MCF 10A (cell line): ENCODE data around the gene CD247. TPM values are rescaled to one million over a fixed set of nuclear protein-coding genes. Genes with fewer than 3 reads are reported as not detected.

Experiments
- BruUV-seq: library from RNA; stranded (reverse); fragments of 400-500 nt; replicated peaks from 2 replicates; lab custom pipeline; 2021; lab: Mats Ljungman, UMichigan
- CTCF ChIA-PET: fragments of 300-600 bp; sonication (Branson Sonifier 250); formaldehyde crosslinking; extraction: SDS; loops from one replicate; lab custom pipeline; 2021; ENCODE audit warnings: antibody characterized with exemption, inconsistent platforms; lab: Yijun Ruan, JAX
- POLR2A ChIA-PET: fragments of 300-600, 350-650 bp; sonication (Branson Sonifier 250); formaldehyde crosslinking; extraction: SDS; loops from one replicate; lab custom pipeline; 2020; ENCODE audit warnings: antibody characterized with exemption, inconsistent platforms; lab: Yijun Ruan, JAX
- DNase-seq: peaks from one replicate; pipeline ENCODE4 v3.0.0-alpha.2; 2018; ENCODE audit not compliant: unreplicated experiment
- H3K27ac Mint-ChIP-seq: one replicate; pipeline ENCODE4 v1.8.0; 2022; ENCODE audit warnings: mild to moderate bottlenecking, low read depth, mixed read lengths; ENCODE audit not compliant: unreplicated experiment
- H3K27me3 Mint-ChIP-seq: one replicate; pipeline ENCODE4 v1.8.0; 2022; ENCODE audit warnings: mixed read lengths; ENCODE audit not compliant: insufficient read depth, unreplicated experiment
- H3K36me3 Mint-ChIP-seq: one replicate; pipeline ENCODE4 v1.8.0; 2022; ENCODE audit warnings: mild to moderate bottlenecking, moderate library complexity, mixed read lengths; ENCODE audit not compliant: insufficient read depth, unreplicated experiment
- H3K4me1 Mint-ChIP-seq: one replicate; pipeline ENCODE4 v1.8.0; 2022; ENCODE audit warnings: mixed read lengths; ENCODE audit not compliant: insufficient read depth, unreplicated experiment
- H3K4me3 Mint-ChIP-seq: one replicate; pipeline ENCODE4 v1.8.0; 2022; ENCODE audit warnings: mild to moderate bottlenecking, moderate library complexity, mixed read lengths; ENCODE audit not compliant: unreplicated experiment
- H3K9me3 Mint-ChIP-seq: one replicate; pipeline ENCODE4 v1.8.0; 2022; ENCODE audit warnings: mixed read lengths; ENCODE audit not compliant: unreplicated experiment
- CTCF ChIP-seq: fragments of 200-600 bp; IDR thresholded peaks from one replicate; pipeline ENCODE4 v1.8.0; 2022; ENCODE audit warnings: antibody characterized with exemption, mild to moderate bottlenecking; ENCODE audit not compliant: unreplicated experiment
- intact Hi-C: fragments of 100-400 bp; cut with micrococcal nuclease; formaldehyde crosslinking; loops from 2 replicates; pipeline ENCODE4 v1.14.1; 2022
- total RNA-seq: library from RNA; stranded (reverse); gene quantifications from 2 replicates; pipeline ENCODE4 v1.2.3, GENCODE V29; 2022

The CD247 gene
- total RNA-seq, 1 experiment from 2014 or later = not detected

DNA sequence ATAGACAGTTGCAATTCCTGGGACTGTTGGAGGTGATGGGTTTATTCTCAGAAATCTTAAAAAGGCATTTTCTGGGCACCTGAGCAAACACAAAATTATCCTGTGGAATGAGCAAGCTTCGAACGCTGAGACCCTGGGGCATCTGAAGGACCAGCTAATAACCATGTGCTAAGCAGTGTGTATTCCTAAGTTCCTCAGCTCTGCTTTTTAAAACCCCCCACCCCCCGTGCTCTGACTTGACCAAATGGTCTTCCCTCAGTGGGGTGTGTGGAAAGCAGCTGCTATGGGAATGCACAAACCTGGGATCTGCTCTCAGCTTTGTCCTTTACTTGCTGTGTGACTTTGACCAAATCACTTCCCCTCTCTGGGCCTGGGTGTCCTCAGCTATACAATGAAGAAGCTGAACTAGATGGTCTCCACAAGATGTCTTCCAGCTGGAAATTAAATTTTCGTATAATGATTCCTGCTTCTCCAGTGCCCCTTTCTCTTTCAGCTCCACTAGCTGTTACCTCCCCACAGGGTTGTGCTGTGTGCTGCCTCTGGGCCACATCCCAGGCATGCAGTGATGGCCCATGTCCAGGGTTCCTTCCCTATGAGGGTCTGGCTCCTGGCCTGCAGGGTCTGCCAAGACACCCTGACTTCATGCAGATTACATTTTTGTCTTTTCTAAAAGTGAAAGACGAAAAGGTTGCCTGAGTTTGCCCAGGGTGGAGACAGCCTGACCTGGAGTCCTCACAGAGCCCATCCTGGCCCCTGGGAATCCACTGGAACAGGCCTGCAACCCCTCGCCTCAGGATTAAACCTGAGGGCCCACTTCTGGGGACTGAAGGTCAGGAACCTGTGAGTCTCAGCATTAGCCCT, 14.9 kb upstream of the CD247 start:
- intact Hi-C loops = loop anchor here (1.0 to 5.0 kb wide), 5 partner anchors 91 to 621 kb away; no protein-coding TSS in a partner anchor
- no TSS peak for BruUV-seq
- Mint-ChIP-seq H3K4me1 (peaks cover 5% of the 10 kb centered on the region), H3K4me3 (no peak overlapping the region), H3K27ac (no peak overlapping the region), H3K27me3 (no peaks in the 10 kb centered on the region), H3K9me3 (no peaks in the 10 kb centered on the region), H3K36me3 (peaks cover 15% of the 10 kb centered on the region)
- POLR2A ChIA-PET = interaction anchor here (0.7 to 2.8 kb wide), 9 partner anchors 11 to 266 kb away, joined by 3 to 26 read pairs (median 6); partner anchors contain the start of gene CREG1
- CTCF ChIA-PET = interaction anchor here (0.5 to 10.6 kb wide), 91 partner anchors 8 to 1924 kb away, joined by 3 to 91 read pairs (median 4); partner anchors contain the start of genes CD247, CREG1 and POU2F1
- TF ChIP-seq CTCF = no peak
- DNase-seq = no peak

DNA sequence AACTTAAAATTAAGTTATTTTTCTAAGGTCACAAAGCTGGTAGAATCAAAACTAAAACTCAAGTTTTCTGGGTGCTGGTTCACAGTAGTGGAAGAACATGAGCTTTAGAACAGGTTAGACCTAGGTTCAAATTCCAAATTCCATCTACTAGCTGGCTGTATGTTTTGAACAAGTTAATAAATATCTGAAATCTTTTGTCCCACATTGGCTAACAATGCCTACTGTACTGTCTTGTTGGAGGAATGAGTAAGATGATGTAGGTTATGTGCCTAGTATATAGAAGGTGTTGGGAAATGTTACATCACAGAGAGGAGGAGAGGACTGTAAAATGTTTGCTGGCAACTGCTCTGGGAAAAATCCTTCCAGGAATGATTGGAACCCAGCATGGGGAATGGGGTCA, 14.0 kb upstream of the CD247 start:
- BruUV-seq = no TSS peak
- POLR2A ChIA-PET = interaction anchor here (0.7 to 2.8 kb wide), 2 partner anchors 16 to 19 kb away, joined by 6 to 26 read pairs; partner anchors contain the start of gene CREG1
- H3K9me3 Mint-ChIP-seq = no peaks in the 10 kb centered on the region
- no peaks in the 10 kb centered on the region for H3K27me3 Mint-ChIP-seq
- intact Hi-C loops = loop anchor here (2.0 to 5.0 kb wide), 2 partner anchors 404 to 620 kb away; no protein-coding TSS in a partner anchor
- peaks cover 15% of the 10 kb centered on the region for H3K36me3 Mint-ChIP-seq
- H3K4me1 Mint-ChIP-seq = peaks cover 5% of the 10 kb centered on the region
- CTCF ChIA-PET = interaction anchor here (0.5 to 10.6 kb wide), 39 partner anchors 10 to 633 kb away, joined by 3 to 91 read pairs (median 9); partner anchors contain the start of gene CREG1
- no peak for TF ChIP-seq CTCF
- no peak overlapping the region for H3K4me3 Mint-ChIP-seq
- no peak for DNase-seq
- H3K27ac Mint-ChIP-seq = no peak overlapping the region

GRCh38 chr1:167529829-167530474, 11.6 kb upstream of the CD247 start:
- no peaks in the 10 kb centered on the region for H3K27me3 Mint-ChIP-seq
- no peaks in the 10 kb centered on the region for H3K9me3 Mint-ChIP-seq
- no peak for DNase-seq
- H3K4me1 Mint-ChIP-seq = peaks cover 5% of the 10 kb centered on the region
- H3K27ac Mint-ChIP-seq = no peak overlapping the region
- no peak for TF ChIP-seq CTCF
- intact Hi-C loops = loop anchor here (5.0 kb wide), 1 partner anchor 618 kb away; no protein-coding TSS in a partner anchor
- no TSS peak for BruUV-seq
- CTCF ChIA-PET = interaction anchor here (0.6 to 10.6 kb wide), 18 partner anchors 9 to 609 kb away, joined by 3 to 91 read pairs (median 4); partner anchors contain the start of gene CREG1
- POLR2A ChIA-PET = interaction anchor here (0.6 to 1.2 kb wide), 4 partner anchors 11 to 308 kb away, joined by 3 read pairs; no protein-coding TSS in a partner anchor
- no peak overlapping the region for H3K4me3 Mint-ChIP-seq
- H3K36me3 Mint-ChIP-seq = no peaks in the 10 kb centered on the region
